ENCODE measurements around the gene ARRDC3.
"Not testable (repeated sequence)": the region's sequence is repeated elsewhere in the genome, so short reads cannot be mapped to it uniquely, and the experiment has no call there.

ARRDC3 gene

DNA sequence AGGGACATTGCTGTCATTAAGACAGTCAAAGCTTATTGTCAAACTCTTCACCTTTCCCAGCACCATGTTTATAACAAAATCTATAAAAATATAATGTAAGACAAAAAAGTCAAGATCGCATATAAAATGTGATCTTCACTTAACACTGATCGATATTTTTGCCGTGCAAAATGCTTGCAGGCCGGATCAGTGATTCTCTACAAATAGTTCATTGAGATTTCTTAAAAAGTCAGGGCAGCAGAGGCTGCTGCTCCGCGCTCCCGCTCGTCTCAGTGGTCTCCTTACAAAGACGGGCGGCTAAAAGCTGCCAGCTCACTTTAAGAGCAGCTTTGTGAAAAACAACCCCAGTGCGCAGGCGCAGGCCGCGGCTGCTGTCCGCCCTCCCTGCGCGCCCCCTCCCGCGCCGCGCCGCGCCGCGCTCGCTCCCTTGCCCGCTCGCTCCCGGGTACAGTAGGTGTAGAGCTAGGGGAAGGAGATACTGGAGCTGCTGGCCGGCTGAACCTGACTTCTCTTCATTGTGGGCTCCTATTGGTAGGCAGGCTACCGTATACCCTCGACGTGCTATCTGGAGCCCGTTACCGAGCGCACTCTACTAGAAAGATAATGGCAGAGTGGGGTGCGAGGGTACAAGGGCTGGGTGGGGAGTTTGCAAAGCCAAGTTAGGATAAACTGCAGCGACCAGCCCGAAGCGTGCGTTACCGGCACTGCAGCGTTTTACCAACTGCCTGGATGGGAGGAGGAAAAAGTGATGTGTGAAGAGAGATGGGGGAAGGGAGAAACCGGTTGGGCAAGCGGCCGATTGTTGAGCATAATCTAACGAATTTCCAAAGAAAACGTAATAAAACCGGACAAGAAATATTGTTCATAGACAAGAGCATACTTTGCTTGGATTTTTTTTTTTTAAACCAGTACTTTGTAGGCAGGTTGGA lies at the start of gene ARRDC3:
ARRDC3 (minus strand) TSS at position 291 of the 929 bp plus-strand sequence; CDS start at position 66, 225 bp downstream.
- DNase-seq: no peak

DNA sequence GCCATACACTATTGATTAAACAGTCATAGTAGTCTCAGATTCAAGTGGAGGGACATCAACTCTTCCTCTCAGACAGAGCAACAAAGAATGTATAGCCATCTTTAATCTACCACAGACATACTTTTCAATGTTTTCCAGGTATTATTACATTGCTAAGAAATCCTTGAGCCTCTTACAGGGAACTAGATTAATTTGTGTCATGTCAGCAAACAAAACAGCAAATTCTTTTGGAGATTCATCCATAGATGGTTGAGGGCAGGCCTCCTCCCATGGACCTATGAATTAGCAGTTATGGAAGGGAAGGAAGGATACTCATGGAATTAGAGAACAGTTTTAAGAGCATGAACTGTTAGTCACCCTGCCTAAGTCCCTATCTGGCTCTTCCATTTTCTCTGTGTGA lies 47.8 kb upstream of the ARRDC3 start:
- no peak for DNase-seq

DNA sequence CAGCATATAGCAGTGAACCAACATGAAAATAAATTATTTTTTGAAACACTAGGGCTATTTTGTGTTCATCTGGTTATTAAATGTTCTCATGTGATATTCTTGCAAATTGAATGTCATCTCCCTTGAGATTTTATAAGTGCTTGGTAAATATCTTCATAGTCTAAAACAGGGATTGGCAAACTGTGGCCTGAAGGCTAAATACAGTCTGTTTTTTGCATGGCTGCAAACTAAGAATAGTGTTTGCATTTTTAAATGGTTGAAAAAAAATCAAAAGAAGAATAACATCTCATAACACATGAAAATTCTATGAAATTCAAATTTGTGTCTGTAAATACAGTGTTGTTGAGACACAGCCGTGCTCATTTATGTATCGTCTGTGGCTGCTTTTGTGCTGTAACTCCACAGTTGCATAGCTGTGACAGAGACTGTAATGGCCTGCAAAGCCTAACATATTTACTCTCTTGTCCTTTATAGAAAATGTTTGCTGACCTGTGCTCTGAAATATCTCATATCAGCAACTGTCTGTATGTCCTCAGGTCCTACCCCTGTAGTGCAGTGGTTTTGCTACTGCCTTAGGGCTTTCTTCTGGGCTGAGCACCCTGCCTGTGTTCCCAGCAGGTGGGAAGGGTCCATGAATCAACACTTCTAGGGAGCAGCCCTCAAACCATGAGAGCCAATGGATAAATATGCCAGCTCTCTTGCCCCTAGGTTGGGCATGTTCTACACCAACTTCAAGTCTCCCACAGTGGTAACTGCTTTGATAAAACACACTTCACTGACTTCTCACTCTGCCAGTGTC lies 41.7 kb upstream of the ARRDC3 start:
- no peak for DNase-seq

GRCh38 chr5:91423871-91424270 lies 40.8 kb upstream of the ARRDC3 start:
- no peak for DNase-seq

GRCh38 chr5:91420879-91421278 lies 37.8 kb upstream of the ARRDC3 start:
- DNase-seq: no peak

DNA sequence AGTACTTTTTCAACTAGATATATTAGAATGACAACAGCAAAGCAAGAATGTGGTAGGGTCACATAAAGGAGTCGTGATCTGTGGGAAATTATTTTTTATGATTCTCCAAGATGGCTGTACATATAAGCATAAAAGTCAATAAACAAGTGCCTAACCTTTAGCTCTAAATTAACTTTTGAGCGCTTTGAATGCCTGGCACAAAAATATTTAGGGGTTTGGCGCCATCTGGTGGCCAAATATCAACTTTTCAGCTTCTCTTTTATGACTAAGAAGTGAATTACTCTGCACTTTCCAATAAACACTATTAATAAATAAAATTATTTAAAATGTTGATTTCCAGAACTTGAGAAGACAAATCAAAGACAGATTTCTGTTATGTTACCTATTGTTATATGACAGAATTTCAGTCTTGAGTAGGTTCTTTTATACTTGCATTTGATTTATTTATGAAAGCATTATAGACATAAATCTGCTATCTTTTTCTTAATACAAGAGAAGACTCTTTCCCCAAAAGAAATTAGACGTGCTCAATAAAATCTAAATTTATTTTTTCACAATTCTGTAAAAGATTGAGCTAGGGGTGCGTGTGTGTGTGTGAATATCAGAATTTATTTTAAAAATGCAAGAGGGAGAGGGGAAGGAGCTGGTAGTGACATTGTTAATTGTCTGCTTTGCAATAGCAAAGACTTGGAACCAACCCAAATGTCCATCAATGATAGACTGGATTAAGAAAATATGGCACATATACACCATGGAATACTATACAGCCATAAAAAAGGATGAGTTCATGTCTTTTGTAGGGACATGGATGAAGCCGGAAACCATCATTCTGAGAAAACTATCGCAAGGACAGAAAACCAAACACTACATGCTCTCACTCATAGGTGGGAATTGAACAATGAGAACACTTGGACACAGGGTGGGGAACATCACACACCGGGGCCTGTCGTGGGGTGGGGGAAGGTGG lies 36.7 kb upstream of the ARRDC3 start:
- DNase-seq: no peak

GRCh38 chr5:91419136-91419535 lies 36.0 kb upstream of the ARRDC3 start:
- no peak for DNase-seq

GRCh38 chr5:91418158-91418557 lies 35.0 kb upstream of the ARRDC3 start:
- no peak for DNase-seq

DNA sequence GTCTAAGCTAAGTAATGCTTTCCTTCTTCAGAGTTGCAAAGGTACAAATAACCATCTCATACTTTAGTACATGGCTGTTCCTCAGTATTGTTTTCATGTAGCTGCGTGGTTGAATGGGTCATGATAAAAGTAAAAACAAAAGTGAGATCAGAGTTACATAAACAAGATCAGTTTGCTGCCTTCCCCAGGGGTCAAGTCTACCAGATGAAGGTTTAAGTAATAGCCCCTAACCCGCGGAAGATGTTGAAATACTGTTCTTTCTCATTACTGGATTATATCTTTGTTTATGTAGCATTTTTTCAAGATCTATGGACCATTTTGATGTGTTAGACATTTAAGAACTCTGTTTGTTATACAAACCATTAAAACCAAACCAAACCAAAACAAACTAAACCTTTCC lies 34.1 kb upstream of the ARRDC3 start:
- DNase-seq: no peak

GRCh38 chr5:91416491-91416890 lies 33.4 kb upstream of the ARRDC3 start:
- DNase-seq: no peak

DNA sequence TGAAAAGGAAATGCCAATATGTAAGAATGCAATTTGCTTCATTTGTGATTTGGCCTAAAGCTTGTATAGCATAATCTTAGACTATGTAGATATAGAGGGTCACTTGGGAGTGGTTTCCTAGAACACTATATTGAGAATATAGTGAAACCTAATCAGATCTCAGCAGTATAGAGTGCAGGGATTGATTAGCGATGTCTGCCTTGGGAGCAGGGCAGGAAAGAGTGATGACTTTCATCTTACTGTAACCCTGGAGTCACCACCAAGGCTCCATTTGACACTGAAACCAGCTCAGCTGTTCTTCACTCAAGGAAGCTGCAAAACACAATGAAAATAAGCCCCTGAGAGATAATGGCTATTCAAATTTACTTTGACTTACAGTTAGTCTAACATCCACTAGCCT lies 26.2 kb upstream of the ARRDC3 start:
- no peak for DNase-seq

DNA sequence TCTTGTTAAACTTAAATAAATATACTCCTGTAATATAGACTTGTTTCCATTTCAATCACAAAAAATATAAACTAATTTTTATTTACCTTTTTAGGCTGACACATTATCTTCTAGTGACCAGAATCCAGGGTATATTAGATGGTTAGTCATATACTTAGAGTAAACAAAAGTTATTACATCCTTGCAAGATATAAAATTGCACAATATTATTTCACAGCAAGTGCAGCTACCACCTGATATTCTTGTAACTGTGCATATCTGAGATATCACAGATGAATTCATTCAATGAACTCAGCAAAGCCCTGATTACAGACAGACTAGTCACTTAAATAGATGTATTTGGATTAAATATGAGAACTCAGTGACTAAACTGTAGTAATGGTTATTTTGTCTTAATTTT lies 25.6 kb upstream of the ARRDC3 start:
- no peak for DNase-seq

DNA sequence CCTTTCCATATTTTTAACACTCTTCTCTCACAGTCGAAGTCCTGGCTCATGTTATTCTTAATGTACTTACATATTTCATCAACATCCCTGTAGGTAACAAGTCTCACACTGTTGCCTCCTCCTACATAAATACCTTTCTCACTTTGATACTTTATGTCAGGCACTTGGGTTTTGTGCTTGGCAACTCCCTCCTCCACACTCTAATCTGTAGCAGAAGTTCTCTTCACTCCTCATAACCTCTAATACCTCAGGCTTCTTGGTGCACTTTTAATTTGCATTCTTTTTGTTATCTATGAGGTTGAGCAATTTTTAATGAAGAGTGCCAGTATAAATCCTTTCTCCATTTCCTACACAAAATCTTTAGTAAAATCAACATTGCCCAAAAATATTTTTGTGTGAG lies 24.1 kb upstream of the ARRDC3 start:
- DNase-seq: no peak

DNA sequence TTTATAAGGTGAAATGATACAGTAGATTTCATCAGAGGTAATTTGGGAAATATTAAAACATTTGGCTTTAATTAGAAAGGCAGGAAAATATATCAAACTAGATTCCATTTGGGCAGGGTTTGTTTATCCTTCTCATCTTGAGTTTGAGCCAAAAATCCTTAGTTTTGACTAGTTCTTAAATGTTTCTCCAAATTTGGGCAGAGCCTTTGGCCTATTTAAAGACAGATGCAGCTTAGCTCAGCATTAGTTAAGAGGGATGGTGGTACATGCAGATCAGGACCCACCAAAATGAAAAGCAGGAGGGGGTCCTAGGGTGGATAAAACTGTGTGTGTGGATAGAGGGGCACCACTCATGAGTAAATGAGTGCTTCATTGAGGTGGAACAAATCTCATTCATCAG lies 20.3 kb upstream of the ARRDC3 start:
- no peak for DNase-seq

DNA sequence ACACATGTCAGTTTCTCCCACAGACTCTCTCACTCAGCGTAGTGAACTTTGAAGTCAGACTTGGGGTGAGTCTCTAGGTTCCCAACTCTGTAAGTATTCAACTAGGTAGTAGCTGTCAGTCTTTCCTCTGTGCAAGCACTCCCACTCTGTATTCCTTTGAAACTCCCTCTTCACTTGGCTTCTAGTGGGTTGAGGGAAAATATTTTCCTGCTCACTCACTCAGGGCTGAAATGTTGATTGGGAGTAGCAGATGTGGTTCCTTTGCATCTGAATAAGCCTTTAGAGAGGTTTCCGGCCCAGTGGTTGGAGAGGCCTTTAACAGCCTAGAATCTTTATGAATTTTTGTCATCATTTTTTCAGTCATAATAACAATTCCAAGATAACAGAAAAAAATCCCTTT lies 18.1 kb upstream of the ARRDC3 start:
- DNase-seq: no peak

DNA sequence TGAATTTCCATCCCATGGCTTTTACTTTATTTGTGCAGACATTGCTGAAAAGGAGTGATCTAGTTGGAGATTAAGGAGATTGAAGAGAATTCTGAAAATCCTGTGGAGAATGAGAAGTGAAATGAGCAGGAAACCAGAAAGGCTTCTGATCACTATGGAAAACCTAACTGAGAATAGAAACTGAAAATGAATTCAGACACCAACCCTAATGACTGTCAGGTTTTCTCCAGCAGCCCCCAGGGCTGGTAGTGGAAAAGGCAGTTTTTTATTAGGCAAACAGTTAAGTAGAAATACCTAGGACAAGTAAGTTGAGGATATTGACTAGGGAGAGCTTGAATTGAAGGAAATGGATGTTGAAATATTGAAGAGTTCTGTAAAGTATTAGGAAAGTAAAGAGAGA lies 14.7 kb upstream of the ARRDC3 start:
- DNase-seq: no peak

DNA sequence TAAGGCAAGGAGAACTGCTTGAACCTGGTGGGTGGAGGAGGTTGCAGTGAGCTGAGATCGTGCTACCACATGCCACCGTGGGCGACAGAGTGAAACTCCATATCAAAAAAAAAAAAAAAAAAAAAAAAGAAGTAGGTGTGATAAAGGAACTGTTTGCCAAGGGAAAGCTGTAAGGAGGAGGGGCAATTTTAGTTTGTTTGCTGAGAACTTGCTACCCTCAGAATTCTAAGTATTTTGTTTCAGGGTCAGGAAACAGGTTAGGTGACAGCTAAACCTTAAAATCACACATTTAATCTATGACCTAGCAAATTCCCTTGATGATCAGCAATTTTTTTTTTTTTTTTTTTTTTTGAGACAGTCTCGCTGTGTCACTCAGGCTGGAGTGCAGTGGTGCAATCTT lies 7.2 kb upstream of the ARRDC3 start:
- DNase-seq: no peak

GRCh38 chr5:91389555-91389954 lies 6.4 kb upstream of the ARRDC3 start:
- DNase-seq: not testable (repeated sequence)

- DNase-seq: no peak
Observed at GRCh38 chr5:91388362-91388761, 5.2 kb upstream of the ARRDC3 start.

GRCh38 chr5:91386120-91386519 lies 3.0 kb upstream of the ARRDC3 start:
- no peak for DNase-seq

- not testable (repeated sequence) for DNase-seq
Observed at GRCh38 chr5:91385596-91385995, 2.5 kb upstream of the ARRDC3 start.

- DNase-seq: peak; percentile 84
Observed at GRCh38 chr5:91384671-91385430, 1.7 kb upstream of the ARRDC3 start.
